A673 (cell line): ENCODE data around the gene UBE2A. TPM values are rescaled to one million over a fixed set of nuclear protein-coding genes. Genes with fewer than 3 reads are reported as not detected.

Experiments used
- BruUV-seq: library from RNA; stranded (reverse); fragments of 400-500 nt; replicated peaks from 2 replicates; lab custom pipeline; 2021; lab: Mats Ljungman, UMichigan
- CTCF ChIA-PET: fragments of 300-600 bp; sonication (Branson Sonifier 250); formaldehyde crosslinking; loops from one replicate; lab custom pipeline; 2022; ENCODE audit warnings: antibody characterized with exemption; lab: Charles Lee
- POLR2A ChIA-PET: fragments of 300-600 bp; sonication (Branson Sonifier 250); formaldehyde crosslinking; loops from one replicate; lab custom pipeline; 2022; ENCODE audit warnings: antibody characterized with exemption; ENCODE audit not compliant: low non-redundant PET; lab: Charles Lee
- DNase-seq: peaks from one replicate; pipeline ENCODE4 v3.0.0-alpha.2; 2015; ENCODE audit warnings: low spot score
- H3K27ac ChIP-seq: fragments of 200-600 bp; sonication (generic); 2 replicates; pipeline ENCODE4 v1.5.1; 2016; ENCODE audit warnings: mixed run types, low read depth, mild to moderate bottlenecking, mixed read lengths, antibody characterized with exemption, low read length; ENCODE audit not compliant: poor library complexity, severe bottlenecking
- H3K27me3 ChIP-seq: fragments of 200-600 bp; sonication (generic); replicated peaks from 2 replicates; pipeline ENCODE4 v1.6.1; 2017; ENCODE audit warnings: mixed run types, low read depth, mild to moderate bottlenecking, mixed read lengths, antibody characterized with exemption, low read length; ENCODE audit not compliant: insufficient read depth, poor library complexity
- H3K36me3 ChIP-seq: fragments of 200-600 bp; sonication (generic); 2 replicates; pipeline ENCODE4 v1.6.1; 2016; ENCODE audit warnings: mixed run types, mild to moderate bottlenecking, mixed read lengths, antibody characterized with exemption, low read length; ENCODE audit not compliant: insufficient read depth, poor library complexity, severe bottlenecking
- H3K4me1 ChIP-seq: fragments of 200-600 bp; sonication (generic); 2 replicates; pipeline ENCODE4 v1.6.1; 2017; ENCODE audit warnings: mixed run types, mild to moderate bottlenecking, mixed read lengths, antibody characterized with exemption, low read length; ENCODE audit not compliant: insufficient read depth, poor library complexity, severe bottlenecking
- H3K4me3 ChIP-seq: fragments of 200-600 bp; sonication (generic); 2 replicates; pipeline ENCODE4 v1.5.1; 2016; ENCODE audit warnings: low read depth, mixed run types, mild to moderate bottlenecking, mixed read lengths, low read length; ENCODE audit not compliant: poor library complexity, severe bottlenecking
- H3K9me3 ChIP-seq: fragments of 200-600 bp; sonication (generic); 2 replicates; pipeline ENCODE4 v1.6.1; 2016; ENCODE audit warnings: mixed run types, low read depth, mild to moderate bottlenecking, mixed read lengths, antibody characterized with exemption, low read length; ENCODE audit not compliant: poor library complexity, severe bottlenecking
- EZH2 ChIP-seq: fragments of 200-600 bp; sonication (generic); IDR thresholded peaks from 2 replicates; pipeline ENCODE4 v1.6.1; 2017; ENCODE audit warnings: borderline replicate concordance, low read depth, mild to moderate bottlenecking, mixed read lengths, antibody characterized with exemption, low read length; ENCODE audit not compliant: poor library complexity, severe bottlenecking
- intact Hi-C: fragments of 100-400 bp; cut with micrococcal nuclease; formaldehyde crosslinking; loops from one replicate; pipeline ENCODE4 v1.10.0; 2022; ENCODE audit not compliant: unreplicated experiment
- total RNA-seq: library from RNA; stranded (reverse); gene quantifications from 2 replicates; pipeline ENCODE4 v1.2.3, GENCODE V29; 2021
- TF ChIP-seq, protein P1 (sequence below): fragments of 300-800, 200-600 bp; sonication (generic); conservative IDR thresholded peaks from 2 replicates; pipeline ENCODE4 v1.5.1; 2017; ENCODE audit warnings: low read depth, mild to moderate bottlenecking, antibody characterized with exemption, low read length, moderate library complexity, mixed read lengths

UBE2A gene
- total RNA-seq, 1 experiment from 2014 or later, result 85.3 TPM

DNA sequence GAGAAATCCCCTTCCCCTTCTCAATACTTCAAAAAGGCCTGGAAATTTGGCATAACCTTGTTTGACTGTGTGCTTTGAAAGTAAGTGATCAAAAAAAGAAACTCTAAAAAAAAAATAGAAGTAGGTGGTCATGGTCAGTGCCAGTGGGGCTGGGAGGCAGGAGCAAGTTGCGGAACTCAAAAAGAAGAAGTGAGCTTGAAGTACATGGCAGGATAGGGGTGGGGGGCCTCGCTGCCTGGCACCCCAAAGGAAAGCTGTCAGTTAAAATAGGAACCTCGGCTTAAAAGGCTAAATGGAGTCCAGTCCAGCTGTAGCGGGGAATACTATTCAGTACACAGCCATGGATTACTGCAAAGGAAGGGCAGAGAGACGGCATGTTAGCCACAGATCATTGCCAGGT lies 44.1 kb downstream of the UBE2A start:
- H3K36me3 ChIP-seq, result no peaks in the 10 kb centered on the region
- CTCF ChIA-PET, result no interaction called here
- no peak overlapping the region for H3K4me3 ChIP-seq
- intact Hi-C loops, result no loop called here
- POLR2A ChIA-PET, result no interaction called here
- H3K4me1 ChIP-seq, result peaks cover 15% of the 10 kb centered on the region
- H3K9me3 ChIP-seq, result no peaks in the 10 kb centered on the region
- H3K27me3 ChIP-seq, result no peaks in the 10 kb centered on the region
- DNase-seq, result no peak
- BruUV-seq, result no TSS peak
- TF ChIP-seq, protein P1, sequence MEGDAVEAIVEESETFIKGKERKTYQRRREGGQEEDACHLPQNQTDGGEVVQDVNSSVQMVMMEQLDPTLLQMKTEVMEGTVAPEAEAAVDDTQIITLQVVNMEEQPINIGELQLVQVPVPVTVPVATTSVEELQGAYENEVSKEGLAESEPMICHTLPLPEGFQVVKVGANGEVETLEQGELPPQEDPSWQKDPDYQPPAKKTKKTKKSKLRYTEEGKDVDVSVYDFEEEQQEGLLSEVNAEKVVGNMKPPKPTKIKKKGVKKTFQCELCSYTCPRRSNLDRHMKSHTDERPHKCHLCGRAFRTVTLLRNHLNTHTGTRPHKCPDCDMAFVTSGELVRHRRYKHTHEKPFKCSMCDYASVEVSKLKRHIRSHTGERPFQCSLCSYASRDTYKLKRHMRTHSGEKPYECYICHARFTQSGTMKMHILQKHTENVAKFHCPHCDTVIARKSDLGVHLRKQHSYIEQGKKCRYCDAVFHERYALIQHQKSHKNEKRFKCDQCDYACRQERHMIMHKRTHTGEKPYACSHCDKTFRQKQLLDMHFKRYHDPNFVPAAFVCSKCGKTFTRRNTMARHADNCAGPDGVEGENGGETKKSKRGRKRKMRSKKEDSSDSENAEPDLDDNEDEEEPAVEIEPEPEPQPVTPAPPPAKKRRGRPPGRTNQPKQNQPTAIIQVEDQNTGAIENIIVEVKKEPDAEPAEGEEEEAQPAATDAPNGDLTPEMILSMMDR, result no peak
- TF ChIP-seq EZH2, result no peak
- H3K27ac ChIP-seq, result no peak overlapping the region

DNA sequence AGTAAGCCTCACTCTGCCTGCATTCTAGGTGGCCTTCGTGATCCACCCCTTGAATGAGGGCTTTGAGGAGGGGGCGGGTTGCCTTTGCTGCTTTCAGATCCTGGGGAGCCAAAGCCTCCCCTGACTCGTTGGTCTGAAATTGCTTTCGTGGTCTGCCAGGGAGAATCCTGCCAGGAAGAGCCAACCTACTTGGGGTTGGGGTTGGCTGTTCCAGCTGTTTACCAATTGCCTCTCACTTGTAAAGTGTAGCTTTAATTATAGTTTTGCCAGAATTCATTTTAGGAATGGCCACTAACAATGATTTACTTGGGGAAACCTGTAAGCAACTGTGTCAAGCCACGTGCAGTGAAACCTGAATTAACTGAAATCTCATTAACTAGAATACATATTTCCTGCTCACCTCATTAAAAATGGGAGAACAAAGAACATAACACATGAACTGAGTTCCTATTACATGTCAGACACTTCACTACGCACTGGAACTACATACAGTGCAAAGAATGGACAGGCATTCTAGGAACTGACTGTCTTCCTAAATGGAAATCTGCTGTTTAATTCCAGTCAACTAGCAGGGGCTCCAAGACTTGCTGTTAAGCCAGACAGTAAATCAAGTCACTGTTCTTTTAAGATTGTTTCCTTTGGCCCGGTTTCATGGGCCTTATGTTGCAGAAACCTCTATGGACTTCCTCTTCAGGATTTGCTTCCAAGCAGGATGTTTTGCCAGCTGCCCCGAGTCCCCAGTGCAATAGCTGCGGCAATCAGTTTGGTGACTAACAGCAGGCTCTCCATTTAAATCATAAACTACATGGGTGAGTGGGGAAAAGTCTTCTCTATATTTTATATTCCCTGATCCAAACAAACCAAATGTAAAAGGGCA lies 48.2 kb downstream of the UBE2A start:
- POLR2A ChIA-PET, result no interaction called here
- intact Hi-C loops, result no loop called here

DNA sequence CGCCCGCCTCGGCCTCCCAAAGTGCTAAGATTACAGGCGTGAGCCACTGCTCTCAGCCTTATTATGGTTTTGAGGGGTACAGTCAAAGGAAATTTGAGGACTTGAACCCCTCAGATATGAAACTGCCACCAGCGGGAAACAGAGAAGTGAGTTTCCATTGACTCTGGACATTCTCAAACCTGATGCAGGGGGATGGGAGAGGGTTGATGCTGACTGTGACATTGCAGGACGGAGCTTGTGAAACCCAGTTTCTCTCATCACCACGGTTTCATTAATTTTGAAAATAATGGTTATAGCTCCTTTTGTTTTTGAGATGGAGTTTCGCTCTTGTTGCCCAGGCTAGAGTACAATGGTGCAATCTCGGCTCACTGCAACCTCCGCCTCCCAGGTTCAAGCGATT lies 50.1 kb downstream of the UBE2A start:
- Histone ChIP-seq H3K27ac (no peak overlapping the region), H3K4me3 (no peak overlapping the region), H3K36me3 (no peaks in the 10 kb centered on the region), H3K4me1 (peaks cover 7% of the 10 kb centered on the region), H3K27me3 (no peaks in the 10 kb centered on the region), H3K9me3 (no peaks in the 10 kb centered on the region)
- intact Hi-C loops, result no loop called here
- no peak for DNase-seq
- ChIA-PET CTCF (interaction anchor here (0.5 kb wide), 1 partner anchor 103 kb away, joined by 3 read pairs; no protein-coding TSS in a partner anchor), POLR2A (no interaction called here)
- no TSS peak for BruUV-seq
- no peak for TF ChIP-seq EZH2
- TF ChIP-seq, protein P1, result no peak

More for the DNA sequence above, 48.2 kb downstream of the UBE2A start:
- H3K36me3 ChIP-seq, result no peaks in the 10 kb centered on the region
- no peaks in the 10 kb centered on the region for H3K27me3 ChIP-seq
- no peak overlapping the region for H3K4me3 ChIP-seq
- H3K4me1 ChIP-seq, result peaks cover 15% of the 10 kb centered on the region
- no peak overlapping the region for H3K27ac ChIP-seq
- BruUV-seq, result no TSS peak
- CTCF ChIA-PET, result no interaction called here
- TF ChIP-seq EZH2, result no peak
- TF ChIP-seq, protein P1, result no peak
- no peak for DNase-seq
- no peaks in the 10 kb centered on the region for H3K9me3 ChIP-seq
